Mesenchymal stem cell (in vitro differentiated cells and primary cell): ENCODE measurements around the gene BCL2.

Source experiments
- DNase-seq: peaks from one replicate; pipeline ENCODE4 v3.0.0-alpha.2; 2013
- H2AFZ ChIP-seq: one replicate; pipeline ENCODE4 v1.6.1; 2013; ENCODE audit warnings: low read depth, mild to moderate bottlenecking, control low read depth, inconsistent platforms, low read length, moderate library complexity
- H2AK5ac ChIP-seq: 2 replicates; pipeline ENCODE4 v1.6.1; 2013; ENCODE audit warnings: low read length, moderate library complexity, mild to moderate bottlenecking, inconsistent platforms; ENCODE audit not compliant: severe bottlenecking
- H2BK120ac ChIP-seq: one replicate; pipeline ENCODE4 v1.6.1; 2013; ENCODE audit warnings: low read depth, mild to moderate bottlenecking, inconsistent platforms, low read length, moderate library complexity
- H2BK12ac ChIP-seq, 2 experiments: one replicate each; pipeline ENCODE4 v1.6.1; 2013; ENCODE audit warnings: inconsistent platforms in 2 of 2, low read length in 2 of 2, mild to moderate bottlenecking in 2 of 2, moderate library complexity in 2 of 2, control low read depth in 1 of 2
- H2BK15ac ChIP-seq: one replicate; pipeline ENCODE4 v1.6.1; 2013; ENCODE audit warnings: mild to moderate bottlenecking, low read depth, inconsistent platforms; ENCODE audit not compliant: poor library complexity, severe bottlenecking
- H2BK5ac ChIP-seq: 2 replicates; pipeline ENCODE4 v1.6.1; 2013; ENCODE audit warnings: low read depth, mild to moderate bottlenecking, low read length, control low read depth, inconsistent platforms; ENCODE audit not compliant: poor library complexity, severe bottlenecking
- H3K14ac ChIP-seq, 2 experiments: one replicate each; pipeline ENCODE4 v1.6.1; 2013; ENCODE audit warnings: inconsistent platforms in 2 of 2, low read length in 2 of 2, control low read depth in 1 of 2, mild to moderate bottlenecking in 1 of 2, moderate library complexity in 1 of 2
- H3K18ac ChIP-seq, 2 experiments: one replicate each; pipeline ENCODE4 v1.6.1; 2013; ENCODE audit warnings: inconsistent platforms in 2 of 2, low read length in 2 of 2, control low read depth in 1 of 2, low read depth in 1 of 2, mild to moderate bottlenecking in 1 of 2
- H3K23ac ChIP-seq, 2 experiments: one replicate each; pipeline ENCODE4 v1.6.1; 2013; ENCODE audit warnings: inconsistent platforms in 2 of 2, low read length in 2 of 2, mild to moderate bottlenecking in 2 of 2, moderate library complexity in 2 of 2, control low read depth in 1 of 2
- H3K27ac ChIP-seq: 2 replicates; pipeline ENCODE4 v1.5.1; 2013; ENCODE audit warnings: mild to moderate bottlenecking, moderate library complexity, low read length, control low read depth, inconsistent platforms; ENCODE audit not compliant: poor library complexity, severe bottlenecking
- H3K27me3 ChIP-seq, 2 experiments: 2 replicates each; pipeline versions ENCODE4 v1.6.1 to v1.7.0; 2013; ENCODE audit warnings: low read length in 2 of 2, mild to moderate bottlenecking in 2 of 2, moderate library complexity in 2 of 2, control low read depth in 1 of 2, inconsistent platforms in 1 of 2; ENCODE audit not compliant: control insufficient read depth in 1 of 2, insufficient read depth in 1 of 2
- H3K36me3 ChIP-seq, 2 experiments: 2 replicates each; pipeline versions ENCODE4 v1.6.1 to v1.7.0; 2013; ENCODE audit warnings: low read length in 2 of 2, control low read depth in 1 of 2, inconsistent platforms in 1 of 2, low read depth in 1 of 2, mild to moderate bottlenecking in 1 of 2; ENCODE audit not compliant: insufficient read depth in 2 of 2, control insufficient read depth in 1 of 2
- H3K4ac ChIP-seq, 2 experiments: one replicate each; pipeline ENCODE4 v1.6.1; 2013; ENCODE audit warnings: inconsistent platforms in 2 of 2, low read length in 2 of 2, mild to moderate bottlenecking in 2 of 2, moderate library complexity in 2 of 2, control low read depth in 1 of 2, low read depth in 1 of 2
- H3K4me1 ChIP-seq: 2 replicates; pipeline ENCODE4 v1.6.1; 2013; ENCODE audit warnings: low read depth, low read length, control low read depth; ENCODE audit not compliant: control insufficient read depth, insufficient read depth
- H3K4me2 ChIP-seq: 2 replicates; pipeline ENCODE4 v1.6.1; 2013; ENCODE audit warnings: low read length, mild to moderate bottlenecking, inconsistent platforms; ENCODE audit not compliant: poor library complexity, severe bottlenecking
- H3K4me3 ChIP-seq, 2 experiments: 2 replicates each; pipeline versions ENCODE4 v1.5.1 to v1.7.0; 2013; ENCODE audit warnings: low read length in 2 of 2, mild to moderate bottlenecking in 2 of 2, control low read depth in 1 of 2, low read depth in 1 of 2; ENCODE audit not compliant: insufficient read depth in 1 of 2
- H3K79me1 ChIP-seq: replicated peaks from 2 replicates; pipeline ENCODE4 v1.6.1; 2013; ENCODE audit warnings: mild to moderate bottlenecking, control low read depth, low read length, inconsistent platforms; ENCODE audit not compliant: poor library complexity, severe bottlenecking
- H3K9ac ChIP-seq: 2 replicates; pipeline ENCODE4 v1.7.0; 2013; ENCODE audit warnings: mild to moderate bottlenecking, low read length, moderate library complexity
- H3K9me3 ChIP-seq: 2 replicates; pipeline ENCODE4 v1.7.0; 2013; ENCODE audit warnings: mild to moderate bottlenecking, low read length; ENCODE audit not compliant: control insufficient read depth
- H4K8ac ChIP-seq: one replicate; pipeline ENCODE4 v1.6.1; 2013; ENCODE audit warnings: inconsistent platforms, mild to moderate bottlenecking, low read length, moderate library complexity
- H4K91ac ChIP-seq: one replicate; pipeline ENCODE4 v1.6.1; 2013; ENCODE audit warnings: mild to moderate bottlenecking, low read length, inconsistent platforms
- WGBS: methylation state at CpG from one replicate; pipeline ENCODE4 v1.1.7; 2013; ENCODE audit warnings: mixed read lengths; 5-methylcytosine and 5-hydroxymethylcytosine counted together

The BCL2 gene

GRCh38 chr18:63187223-63187574 is 132.4 kb downstream of the BCL2 start:
- H3K9me3 ChIP-seq = no peaks in the 10 kb centered on the region
- H3K27ac ChIP-seq = no peak overlapping the region
- H3K4me3 ChIP-seq = no peak overlapping the region
- no peak overlapping the region for H3K9ac ChIP-seq
- no peak overlapping the region for H3K14ac ChIP-seq
- no peak overlapping the region for H4K8ac ChIP-seq
- no peak overlapping the region for H2AK5ac ChIP-seq
- H2BK5ac ChIP-seq = no peak overlapping the region
- H3K27me3 ChIP-seq = peaks cover 0 to 5% of the 10 kb centered on the region in 2 experiments
- H3K36me3 ChIP-seq = no peaks in the 10 kb centered on the region
- H3K4ac ChIP-seq = no peak overlapping the region
- H3K18ac ChIP-seq = no peak overlapping the region
- no peak overlapping the region for H3K4me2 ChIP-seq
- H3K23ac ChIP-seq = no peak overlapping the region
- H4K91ac ChIP-seq = no peak overlapping the region
- no peak overlapping the region for H2AFZ ChIP-seq
- H3K79me1 ChIP-seq = no peaks in the 10 kb centered on the region
- H2BK12ac ChIP-seq = no peak overlapping the region
- 96% methylated on average over 2 of the region's 2 CpGs for WGBS
- H2BK120ac ChIP-seq = no peak overlapping the region
- H3K4me1 ChIP-seq = peaks cover 5% of the 10 kb centered on the region
- H2BK15ac ChIP-seq = no peak overlapping the region
- no peak for DNase-seq

- H4K91ac ChIP-seq = no peak overlapping the region
- no peak overlapping the region for H2BK5ac ChIP-seq
- no peak overlapping the region for H2BK12ac ChIP-seq
- no peak overlapping the region for H3K27ac ChIP-seq
- peaks cover 4 to 10% of the 10 kb centered on the region in 2 experiments for H3K27me3 ChIP-seq
- H2AFZ ChIP-seq = no peak overlapping the region
- 60% methylated on average over 1 of the region's 2 CpGs for WGBS
- H3K9me3 ChIP-seq = no peaks in the 10 kb centered on the region
- no peaks in the 10 kb centered on the region for H3K36me3 ChIP-seq
- no peak overlapping the region for H4K8ac ChIP-seq
- H3K14ac ChIP-seq = no peak overlapping the region
- H3K4ac ChIP-seq = no peak overlapping the region
- no peak overlapping the region for H2BK15ac ChIP-seq
- H3K18ac ChIP-seq = no peak overlapping the region
- no peak overlapping the region for H3K23ac ChIP-seq
- H3K9ac ChIP-seq = no peak overlapping the region
- no peak overlapping the region for H3K4me2 ChIP-seq
- no peak overlapping the region for H2BK120ac ChIP-seq
- no peak overlapping the region for H3K4me3 ChIP-seq
- H3K4me1 ChIP-seq = peaks cover 5% of the 10 kb centered on the region
- H3K79me1 ChIP-seq = no peaks in the 10 kb centered on the region
- no peak overlapping the region for H2AK5ac ChIP-seq
- DNase-seq = peak; percentile 22
These were observed 132.9 kb downstream of the BCL2 start for GRCh38 chr18:63186520-63187222.

GRCh38 chr18:63185984-63186383 is 133.6 kb downstream of the BCL2 start:
- Histone ChIP-seq H4K91ac (no peak overlapping the region), H3K4me3 (no peak overlapping the region), H3K4me2 (no peak overlapping the region), H3K9me3 (no peaks in the 10 kb centered on the region), H2BK120ac (no peak overlapping the region), H3K27me3 (peaks cover 10 to 17% of the 10 kb centered on the region in 2 experiments), H3K79me1 (no peaks in the 10 kb centered on the region), H2BK15ac (no peak overlapping the region), H3K14ac (no peak overlapping the region), H3K4ac (no peak overlapping the region), H3K4me1 (peaks cover 5% of the 10 kb centered on the region), H2AFZ (no peak overlapping the region), H4K8ac (no peak overlapping the region), H2AK5ac (no peak overlapping the region), H2BK12ac (no peak overlapping the region), H3K36me3 (no peaks in the 10 kb centered on the region), H2BK5ac (no peak overlapping the region), H3K27ac (no peak overlapping the region), H3K9ac (no peak overlapping the region), H3K18ac (no peak overlapping the region), H3K23ac (no peak overlapping the region)
- DNase-seq = peak; percentile 79
- WGBS = no CpG with 5 or more reads among the region's 2 CpGs

GRCh38 chr18:63183952-63184770 is 135.4 kb downstream of the BCL2 start:
- no peak overlapping the region for H2AK5ac ChIP-seq
- H3K27ac ChIP-seq = no peak overlapping the region
- H3K36me3 ChIP-seq = no peaks in the 10 kb centered on the region
- no peak overlapping the region for H4K8ac ChIP-seq
- H3K4me1 ChIP-seq = peaks cover 5% of the 10 kb centered on the region
- H3K4ac ChIP-seq = no peak overlapping the region
- no peak overlapping the region for H3K4me2 ChIP-seq
- H3K79me1 ChIP-seq = peaks cover 2% of the 10 kb centered on the region
- no peak for DNase-seq
- H2BK12ac ChIP-seq = no peak overlapping the region
- 92% methylated on average over 8 of the region's 8 CpGs for WGBS
- no peak overlapping the region for H2BK15ac ChIP-seq
- H2AFZ ChIP-seq = no peak overlapping the region
- no peak overlapping the region for H3K23ac ChIP-seq
- peaks cover 19% of the 10 kb centered on the region in 2 experiments for H3K27me3 ChIP-seq
- H3K18ac ChIP-seq = no peak overlapping the region
- no peaks in the 10 kb centered on the region for H3K9me3 ChIP-seq
- H3K14ac ChIP-seq = no peak overlapping the region
- H3K9ac ChIP-seq = no peak overlapping the region
- no peak overlapping the region for H2BK5ac ChIP-seq
- no peak overlapping the region for H4K91ac ChIP-seq
- no peak overlapping the region for H2BK120ac ChIP-seq
- H3K4me3 ChIP-seq = no peak overlapping the region
